GM12878 (cell line): ENCODE measurements around the gene GAGE12H. TPM values are rescaled to one million over a fixed set of nuclear protein-coding genes. Genes with fewer than 3 reads are reported as not detected.
"Not testable (repeated sequence)": the region's sequence is repeated elsewhere in the genome, so short reads cannot be mapped to it uniquely, and the experiment has no call there.

Experiments used
- ATAC-seq: fragments of 200-7000 bp; cut with Tn5 transposase; 3 replicates; pipeline ENCODE4 v1.9.1; 2020; ENCODE audit warnings: mild to moderate bottlenecking, moderate library complexity
- BruUV-seq: library from RNA; stranded (reverse); fragments of 400-500 nt; replicated peaks from 2 replicates; lab custom pipeline; 2021; lab: Mats Ljungman, UMichigan
- CTCF ChIA-PET: fragments of 300-600 bp; sonication (Branson Sonifier 250); formaldehyde crosslinking; extraction: SDS; loops from one replicate; lab custom pipeline; 2021; ENCODE audit warnings: inconsistent platforms; lab: Yijun Ruan, JAX
- POLR2A ChIA-PET: fragments of 350-600 bp; formaldehyde crosslinking; extraction: SDS; loops from one replicate; lab custom pipeline; 2021; ENCODE audit warnings: inconsistent platforms; lab: Charles Lee
- RAD21 ChIA-PET: fragments of 300-600 bp; sonication (Branson Sonifier 250); formaldehyde crosslinking; loops from one replicate; lab custom pipeline; 2023; ENCODE audit warnings: antibody characterized with exemption; ENCODE audit not compliant: unreplicated experiment; lab: Charles Lee
- SMC1A ChIA-PET: fragments of 300-600 bp; sonication (Branson Sonifier 250); formaldehyde crosslinking; loops from one replicate; lab custom pipeline; 2023; ENCODE audit not compliant: unreplicated experiment, uncharacterized antibody; lab: Charles Lee
- DNase-seq: peaks from one replicate; pipeline ENCODE4 v3.0.0-alpha.2; 2011; ENCODE audit warnings: low read depth, low spot score
- FAIRE-seq: peaks from 3 replicates; lab custom pipeline; 2011; peaks lifted over from hg19 to GRCh38; lab: Jason Lieb, UNC
- H2AFZ ChIP-seq: 2 replicates; pipeline ENCODE4 v1.6.0; 2011; ENCODE audit warnings: low read depth, low read length, control low read depth; ENCODE audit not compliant: control insufficient read depth
- H3K27ac ChIP-seq: 2 replicates; pipeline ENCODE4 v1.5.1; 2011; ENCODE audit warnings: control low read depth; ENCODE audit not compliant: control insufficient read depth, insufficient read depth
- H3K27me3 ChIP-seq, 2 experiments: replicated peaks in 1 of 2; 2 replicates each; pipeline versions ENCODE4 v1.6.0 to v1.6.1; 2011; ENCODE audit warnings: low read length in 1 of 2; ENCODE audit not compliant: control insufficient read depth in 2 of 2, insufficient read depth in 2 of 2
- H3K36me3 ChIP-seq, 2 experiments: 2 replicates each; pipeline ENCODE4 v1.5.1; 2011; ENCODE audit warnings: low read length in 1 of 2; ENCODE audit not compliant: control insufficient read depth in 2 of 2, insufficient read depth in 2 of 2
- H3K4me1 ChIP-seq: 2 replicates; pipeline ENCODE4 v1.6.1; 2011; ENCODE audit warnings: mild to moderate bottlenecking, low read length, moderate library complexity, mixed read lengths; ENCODE audit not compliant: control insufficient read depth, insufficient read depth
- H3K4me2 ChIP-seq: 2 replicates; pipeline ENCODE4 v1.6.0; 2011; ENCODE audit warnings: control low read depth; ENCODE audit not compliant: control insufficient read depth, insufficient read depth
- H3K4me3 ChIP-seq: fragments of 200-600 bp; sonication (generic); 2 replicates; pipeline ENCODE4 v1.5.1; 2016
- H3K79me2 ChIP-seq: 2 replicates; pipeline ENCODE4 v1.6.0; 2011; ENCODE audit warnings: low read length; ENCODE audit not compliant: control insufficient read depth, insufficient read depth
- H3K9ac ChIP-seq: 2 replicates; pipeline ENCODE4 v1.8.0; 2011; ENCODE audit warnings: low read length, control low read depth, mixed read lengths; ENCODE audit not compliant: control insufficient read depth, insufficient read depth
- H3K9me3 ChIP-seq: replicated peaks from 3 replicates; pipeline ENCODE4 v1.5.1; 2011; ENCODE audit warnings: mild to moderate bottlenecking, low read length; ENCODE audit not compliant: control insufficient read depth, insufficient read depth
- H4K20me1 ChIP-seq: 2 replicates; pipeline ENCODE4 v1.6.0; 2011; ENCODE audit not compliant: control insufficient read depth, insufficient read depth
- WGBS: methylation state at CpG from one replicate; pipeline ENCODE4 v1.1.6; 2016; ENCODE audit warnings: low lambda C conversion rate; ENCODE audit not compliant: insufficient replicate concordance, insufficient coverage; ENCODE audit errors: missing lambda C conversion rate; 5-methylcytosine and 5-hydroxymethylcytosine counted together
- in situ Hi-C: fragments of 300-500 bp; cut with MboI; formaldehyde crosslinking; loops from 9 replicates; pipeline ENCODE4 v1.14.3; 2018; ENCODE audit warnings: mixed read lengths
- intact Hi-C: fragments of 100-400 bp; cut with micrococcal nuclease; formaldehyde crosslinking; loops from one replicate; pipeline ENCODE4 v1.14.2; 2022; ENCODE audit not compliant: unreplicated experiment
- polyA plus RNA-seq, 11 experiments: library from polyadenylated mRNA; depleted of rRNA in 4 of 11; unstranded in 6 of 11; stranded (reverse) in 5 of 11; fragments of >200 nt; fragmentation: Nextera tagmentation in 4 of 11; fragmentation: Illumina TruSeq in 1 of 11; extraction: Ambion mirVana in 4 of 11; extraction: Trizol in 1 of 11; gene quantifications; 1 replicate in 1 of 11; 2 replicates in 10 of 11; pipeline versions ENCODE4 v1.2.1 to v1.2.3, GENCODE V29; 2011 to 2016; ENCODE audit warnings: inconsistent platforms in 2 of 11, missing spikeins in 2 of 11, low read depth in 1 of 11
- total RNA-seq, 4 experiments: library from RNA; depleted of rRNA in 3 of 4; stranded (reverse); fragments of >200 nt in 3 of 4; fragmentation: Illumina TruSeq in 1 of 4; extraction: Trizol in 1 of 4; gene quantifications; 2 replicates each; pipeline versions ENCODE4 v1.2.1 to v1.2.3, GENCODE V29; 2013 to 2021

GAGE12H gene
- total and polyA plus RNA-seq, 10 of the 15 experiments (the other 5 are each of a cell fraction or from before 2014, with no cell fraction given) = not detected

DNA sequence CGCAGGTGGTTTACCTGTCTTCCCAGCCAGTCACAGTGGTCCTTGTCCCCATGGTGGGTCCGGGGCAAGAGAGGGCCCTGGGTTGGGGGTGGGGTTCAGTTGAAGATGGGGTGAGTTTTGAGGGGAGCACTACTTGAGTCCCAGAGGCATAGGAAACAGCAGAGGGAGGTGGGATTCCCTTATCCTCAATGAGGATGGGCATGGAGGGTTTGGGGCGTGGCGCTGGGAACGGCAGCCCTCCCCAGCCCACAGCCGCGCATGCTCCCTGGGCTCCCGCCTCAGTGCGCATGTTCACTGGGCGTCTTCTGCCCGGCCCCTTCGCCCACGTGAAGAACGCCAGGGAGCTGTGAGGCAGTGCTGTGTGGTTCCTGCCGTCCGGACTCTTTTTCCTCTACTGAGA lies 28.8 kb upstream of the GAGE12H start, which contains the start of gene GAGE12E:
TSS of gene GAGE12E (plus strand) at position 301 of the 400 bp plus-strand sequence. CDS start 1,155 bp downstream, outside the sequence.
- H3K9me3 ChIP-seq, H3K36me3 ChIP-seq, H3K79me2 ChIP-seq, POLR2A ChIA-PET, H3K4me3 ChIP-seq, FAIRE-seq, H3K9ac ChIP-seq, in situ Hi-C loops, H3K4me2 ChIP-seq, H2AFZ ChIP-seq, BruUV-seq, RAD21 ChIA-PET, H3K27ac ChIP-seq, intact Hi-C loops, H3K27me3 ChIP-seq, DNase-seq, ATAC-seq, H4K20me1 ChIP-seq, CTCF ChIA-PET, SMC1A ChIA-PET, H3K4me1 ChIP-seq: not testable (repeated sequence)
- WGBS = no CpG with 5 or more reads among the region's 16 CpGs

DNA sequence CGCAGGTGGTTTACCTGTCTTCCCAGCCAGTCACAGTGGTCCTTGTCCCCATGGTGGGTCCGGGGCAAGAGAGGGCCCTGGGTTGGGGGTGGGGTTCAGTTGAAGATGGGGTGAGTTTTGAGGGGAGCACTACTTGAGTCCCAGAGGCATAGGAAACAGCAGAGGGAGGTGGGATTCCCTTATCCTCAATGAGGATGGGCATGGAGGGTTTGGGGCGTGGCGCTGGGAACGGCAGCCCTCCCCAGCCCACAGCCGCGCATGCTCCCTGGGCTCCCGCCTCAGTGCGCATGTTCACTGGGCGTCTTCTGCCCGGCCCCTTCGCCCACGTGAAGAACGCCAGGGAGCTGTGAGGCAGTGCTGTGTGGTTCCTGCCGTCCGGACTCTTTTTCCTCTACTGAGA lies 19.2 kb upstream of the GAGE12H start, which contains the start of gene GAGE12F:
TSS of gene GAGE12F (plus strand) at position 301 of the 400 bp plus-strand sequence. CDS start 1,155 bp downstream, outside the sequence.
- FAIRE-seq, H2AFZ ChIP-seq, intact Hi-C loops, H3K27me3 ChIP-seq, DNase-seq, H3K27ac ChIP-seq, BruUV-seq, in situ Hi-C loops, H3K9ac ChIP-seq, H3K36me3 ChIP-seq, H4K20me1 ChIP-seq, H3K9me3 ChIP-seq, CTCF ChIA-PET, ATAC-seq, POLR2A ChIA-PET, H3K4me2 ChIP-seq, H3K4me3 ChIP-seq, SMC1A ChIA-PET, RAD21 ChIA-PET, H3K79me2 ChIP-seq, H3K4me1 ChIP-seq: not testable (repeated sequence)
- WGBS = no CpG with 5 or more reads among the region's 16 CpGs

DNA sequence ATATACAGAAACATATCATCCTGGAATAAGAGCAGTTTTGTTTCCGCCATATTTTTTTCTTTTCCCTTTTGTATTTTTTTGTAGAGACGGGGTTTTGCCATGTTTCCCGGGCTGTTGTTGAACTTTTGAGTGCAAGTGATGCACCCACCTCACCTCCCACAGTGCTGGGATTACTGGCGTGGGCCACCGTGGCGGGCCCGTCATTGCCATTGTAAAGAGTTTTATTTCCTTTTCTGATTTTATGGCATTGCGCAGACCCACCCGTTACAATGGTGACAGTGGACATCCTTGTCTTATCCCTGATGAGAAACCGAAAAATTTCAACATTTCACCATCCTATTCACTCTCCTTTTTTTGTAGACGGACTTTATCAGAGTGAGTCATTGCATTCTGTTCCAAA lies 11.0 kb upstream of the GAGE12H start:
- FAIRE-seq, intact Hi-C loops, H4K20me1 ChIP-seq, H3K9me3 ChIP-seq, CTCF ChIA-PET, H3K4me1 ChIP-seq, H2AFZ ChIP-seq, H3K27me3 ChIP-seq, POLR2A ChIA-PET, RAD21 ChIA-PET, H3K79me2 ChIP-seq, in situ Hi-C loops, H3K36me3 ChIP-seq, H3K9ac ChIP-seq, H3K4me2 ChIP-seq, H3K4me3 ChIP-seq, DNase-seq, H3K27ac ChIP-seq, SMC1A ChIA-PET, BruUV-seq, ATAC-seq: not testable (repeated sequence)
- WGBS = no CpG with 5 or more reads among the region's 11 CpGs

DNA sequence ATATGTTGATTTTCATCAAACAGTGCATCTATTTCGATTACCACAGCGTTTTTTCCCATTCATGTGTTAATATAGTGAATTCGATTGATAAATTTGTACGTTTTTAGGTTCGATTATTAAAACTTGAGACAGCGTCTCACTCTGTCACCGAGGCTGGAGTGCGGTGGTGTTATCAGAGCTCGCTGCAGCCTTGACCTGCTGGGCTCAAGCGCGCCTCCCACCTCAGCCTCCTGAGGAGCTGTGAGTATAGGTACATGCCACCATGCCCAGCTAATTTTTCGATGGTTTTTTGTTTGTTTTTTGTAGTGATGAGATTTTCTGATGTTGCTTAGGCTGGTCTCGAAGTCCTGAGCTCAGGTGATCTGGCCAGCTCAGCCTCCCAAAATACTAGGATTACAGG lies 10.6 kb upstream of the GAGE12H start:
- H3K36me3 ChIP-seq, H3K4me2 ChIP-seq, H3K9me3 ChIP-seq, in situ Hi-C loops, H3K4me1 ChIP-seq, H3K27ac ChIP-seq, ATAC-seq, H3K27me3 ChIP-seq, POLR2A ChIA-PET, H3K9ac ChIP-seq, CTCF ChIA-PET, H2AFZ ChIP-seq, FAIRE-seq, H4K20me1 ChIP-seq, RAD21 ChIA-PET, DNase-seq, BruUV-seq, intact Hi-C loops, H3K4me3 ChIP-seq, H3K79me2 ChIP-seq, SMC1A ChIA-PET: not testable (repeated sequence)
- WGBS = no CpG with 5 or more reads among the region's 13 CpGs
